HG02798 (cell line): ENCODE measurements around the gene SNX12.

Experiments used
- ATAC-seq: cut with Tn5 transposase; IDR thresholded peaks from one replicate; pipeline ENCODE4 v1.9.1; 2021; ENCODE audit warnings: mild to moderate bottlenecking; ENCODE audit not compliant: unreplicated experiment, poor library complexity

Gene SNX12

DNA sequence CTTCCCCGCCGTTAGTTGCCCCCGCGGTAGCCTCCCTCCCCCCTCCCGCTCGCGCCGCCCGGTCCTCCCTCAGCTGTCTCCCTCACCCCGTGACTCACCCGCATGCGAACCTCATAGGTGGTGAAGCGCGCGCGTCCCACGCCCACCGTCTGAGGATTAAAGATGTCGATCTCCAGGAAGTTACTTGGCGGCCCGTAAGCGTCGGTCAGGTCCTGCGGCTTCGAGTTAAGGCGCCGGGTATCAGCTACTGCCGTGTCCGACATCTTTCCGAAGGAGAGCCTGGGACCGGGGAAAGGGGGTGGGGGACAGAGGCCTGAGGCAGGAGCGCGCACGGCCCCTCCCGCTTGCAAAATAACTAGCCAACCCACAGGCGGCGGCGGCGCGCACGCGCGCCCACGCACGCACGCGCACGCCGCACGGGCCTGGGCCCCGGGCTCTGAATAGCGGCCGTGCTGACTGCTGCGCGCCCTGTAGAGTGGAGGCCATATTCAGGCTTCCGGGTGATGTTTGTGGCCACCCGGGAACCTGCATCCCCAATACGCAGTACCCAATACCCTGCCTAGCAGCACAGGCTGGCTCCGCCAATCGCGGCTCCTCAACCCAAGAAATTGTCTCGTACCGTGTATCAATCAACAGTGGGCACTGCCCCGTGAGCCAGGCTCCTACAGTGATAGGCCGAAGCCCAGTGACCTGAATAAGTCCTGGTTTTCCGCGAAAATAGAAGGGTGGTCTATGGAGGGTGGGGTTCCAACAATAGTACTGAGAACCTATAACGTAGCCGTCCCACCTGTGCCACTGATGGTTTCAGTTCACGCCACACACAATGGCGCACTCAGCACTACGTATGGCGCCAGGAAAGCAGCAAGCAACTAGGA, at the start of gene SNX12:
Gene SNX12, minus strand, starts transcription at position 291 of the 875 bp plus-strand sequence. Its CDS starts 28 bp downstream, at position 263.
- peak; percentile 97 for ATAC-seq

DNA sequence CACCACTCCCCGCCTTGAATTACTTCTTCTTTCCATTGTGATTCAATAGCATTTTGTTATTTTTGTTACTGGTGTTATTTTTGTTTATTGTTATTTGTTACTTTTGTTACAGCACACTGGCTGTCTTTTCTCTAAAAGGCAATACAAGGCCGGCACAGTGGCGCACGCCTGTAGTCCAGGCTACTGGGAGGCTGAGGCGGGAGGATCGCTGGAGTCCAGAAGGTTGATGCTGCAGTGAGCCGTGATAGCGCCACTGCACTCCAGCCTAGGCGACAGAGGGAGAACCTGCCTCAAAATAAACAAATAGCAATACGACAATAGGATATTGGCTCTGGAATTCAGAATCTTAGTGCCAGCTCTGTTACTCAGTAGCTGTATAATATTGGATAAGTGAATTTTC, 49.2 kb upstream of the SNX12 start:
- ATAC-seq, result no peak

DNA sequence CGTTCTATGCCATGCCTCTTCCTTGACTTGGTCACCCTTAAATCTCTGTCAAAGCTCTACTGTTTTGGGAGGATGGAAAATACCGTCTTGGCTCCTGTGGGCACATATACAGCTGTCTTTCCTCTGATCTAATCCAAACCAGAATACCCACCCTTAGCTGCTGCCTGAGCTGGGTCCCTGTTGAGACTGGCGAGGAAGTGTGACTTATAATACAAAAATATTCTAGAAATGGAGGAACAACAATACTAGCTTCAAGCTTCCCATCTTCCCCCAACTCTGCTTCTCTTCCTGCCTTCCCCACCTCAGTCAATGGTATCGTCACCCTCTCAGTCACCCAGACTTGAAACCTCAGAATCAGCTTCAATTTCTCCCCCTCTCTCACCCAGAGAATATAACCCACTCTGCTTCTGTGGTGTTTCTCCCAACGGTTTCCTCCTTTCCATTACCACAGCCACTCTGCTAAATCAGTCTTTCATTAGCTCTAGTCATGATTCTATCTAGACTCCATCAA, 43.8 kb upstream of the SNX12 start:
- peak; percentile 13 for ATAC-seq

DNA sequence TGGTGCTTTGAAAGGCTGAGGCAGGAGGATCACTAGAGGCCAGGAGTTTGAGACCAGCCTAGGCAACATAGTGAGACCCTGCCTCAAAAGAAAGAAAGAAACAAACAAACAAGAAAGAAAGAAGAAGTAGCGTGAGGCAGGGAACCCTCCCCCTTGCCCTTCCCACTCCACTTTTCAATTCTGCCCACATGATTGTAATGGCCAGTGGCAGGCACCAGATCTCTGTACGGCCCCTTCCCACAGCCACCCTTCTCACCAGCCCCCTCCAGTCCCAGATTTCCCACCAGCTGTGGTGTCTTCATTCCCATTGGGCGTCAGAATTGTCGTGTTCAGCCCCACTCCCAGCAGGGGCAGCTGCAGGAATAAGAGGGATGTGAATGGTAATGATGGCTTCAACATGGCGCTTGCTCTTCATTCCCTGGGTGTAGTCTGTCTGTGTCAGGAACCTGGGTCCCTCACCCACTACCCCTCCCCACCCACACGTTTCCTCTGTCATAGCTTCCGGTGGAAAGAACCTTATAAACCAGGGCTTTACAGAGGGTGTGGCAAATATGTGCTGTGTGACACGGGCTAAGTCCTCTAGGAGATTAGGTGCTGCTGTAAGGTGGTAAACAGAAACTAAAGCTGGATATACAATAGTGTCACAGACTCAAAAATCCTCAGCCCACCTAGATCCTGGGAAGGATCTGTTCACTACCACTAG, 43.2 kb upstream of the SNX12 start, which contains the start of gene IL2RG:
Gene IL2RG, minus strand, starts transcription at position 437 of the 703 bp plus-strand sequence. Its CDS starts 38 bp downstream, at position 399.
- ATAC-seq, result peak; percentile 95

DNA sequence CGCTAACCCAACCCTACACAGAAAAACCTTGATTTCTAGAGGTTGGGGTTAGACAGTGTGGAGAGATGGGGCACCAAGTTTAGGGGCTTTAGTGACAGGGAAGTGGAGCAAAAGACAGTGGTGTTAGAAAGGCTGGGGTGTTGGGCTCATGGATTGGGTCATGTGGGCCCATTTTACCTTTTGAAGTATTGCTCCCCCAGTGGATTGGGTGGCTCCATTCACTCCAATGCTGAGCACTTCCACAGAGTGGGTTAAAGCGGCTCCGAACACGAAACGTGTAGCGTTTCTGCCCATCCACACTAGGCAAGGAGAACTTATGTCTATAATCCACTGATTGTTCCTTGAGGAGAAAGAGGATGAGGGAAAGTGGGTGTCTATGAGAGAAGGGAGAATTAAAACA, 40.9 kb upstream of the SNX12 start:
- ATAC-seq, result no peak

DNA sequence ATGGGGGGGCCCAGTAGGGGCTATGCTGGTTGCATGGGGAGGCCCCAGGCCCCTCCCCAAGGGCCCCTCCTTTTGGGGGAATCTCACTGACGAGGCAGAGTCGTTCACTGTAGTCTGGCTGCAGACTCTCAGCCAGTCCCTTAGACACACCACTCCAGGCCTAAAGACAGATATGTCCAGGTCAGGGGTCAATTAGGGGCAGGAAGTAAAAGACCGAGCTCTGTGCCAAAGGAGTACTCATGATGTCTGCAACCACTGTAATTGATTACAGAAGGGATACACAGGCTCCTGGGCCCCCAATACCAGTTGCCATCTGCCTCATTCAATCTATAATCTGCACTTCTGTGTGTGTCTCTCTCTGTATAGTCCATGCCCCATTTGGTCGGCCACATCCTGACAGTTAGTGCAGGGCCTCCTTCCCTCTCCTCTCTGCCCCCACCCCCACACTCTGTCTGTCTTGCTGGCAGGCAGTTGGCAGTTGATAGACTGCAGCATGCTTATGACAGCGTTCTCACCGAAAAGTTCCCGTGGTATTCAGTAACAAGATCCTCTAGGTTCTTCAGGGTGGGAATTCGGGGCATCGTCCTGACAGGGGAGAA, 39.7 kb upstream of the SNX12 start:
- no peak for ATAC-seq

DNA sequence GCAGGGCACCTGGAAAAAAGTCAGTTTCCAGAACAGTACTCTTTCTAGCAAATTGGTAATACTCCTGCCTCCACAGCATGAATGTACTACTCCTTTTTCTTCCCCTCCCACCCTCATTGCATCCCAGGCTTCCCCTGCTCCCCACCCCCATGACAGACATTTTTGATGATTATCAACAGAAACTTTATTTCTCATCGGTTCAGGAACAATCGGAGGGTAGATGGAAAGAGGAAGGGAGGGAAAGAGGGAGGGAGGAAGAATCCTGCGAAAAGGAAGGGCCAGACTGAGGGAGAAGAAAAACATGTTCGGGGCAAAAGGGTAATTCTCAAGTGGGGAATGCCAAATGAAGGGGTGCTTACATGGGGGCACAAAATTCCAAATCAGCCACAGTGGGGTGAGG, 39.1 kb upstream of the SNX12 start:
- no peak for ATAC-seq

DNA sequence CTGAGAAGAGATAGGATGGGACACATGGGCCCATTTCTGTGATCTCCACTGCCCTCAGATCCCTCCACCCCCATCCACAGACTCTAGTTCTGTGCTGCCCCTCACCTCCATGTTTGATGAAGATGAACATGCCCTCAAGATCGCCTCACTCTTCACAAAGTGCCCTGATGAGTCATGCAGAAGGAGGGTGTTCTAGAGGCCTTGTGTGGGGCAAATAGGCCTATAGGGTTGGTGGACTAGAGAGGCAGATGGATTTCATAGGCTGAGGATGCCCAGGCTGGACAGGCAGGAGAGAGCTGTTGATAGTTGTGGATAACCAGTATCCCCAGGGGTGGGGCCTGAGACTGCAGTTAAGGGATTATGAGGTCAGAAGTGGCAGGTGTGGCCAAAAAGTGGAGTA, 38.3 kb upstream of the SNX12 start, which contains the start of gene CXorf65:
Gene CXorf65, minus strand, starts transcription at position 314 of the 400 bp plus-strand sequence. Its CDS starts 184 bp downstream, at position 130.
- no peak for ATAC-seq

DNA sequence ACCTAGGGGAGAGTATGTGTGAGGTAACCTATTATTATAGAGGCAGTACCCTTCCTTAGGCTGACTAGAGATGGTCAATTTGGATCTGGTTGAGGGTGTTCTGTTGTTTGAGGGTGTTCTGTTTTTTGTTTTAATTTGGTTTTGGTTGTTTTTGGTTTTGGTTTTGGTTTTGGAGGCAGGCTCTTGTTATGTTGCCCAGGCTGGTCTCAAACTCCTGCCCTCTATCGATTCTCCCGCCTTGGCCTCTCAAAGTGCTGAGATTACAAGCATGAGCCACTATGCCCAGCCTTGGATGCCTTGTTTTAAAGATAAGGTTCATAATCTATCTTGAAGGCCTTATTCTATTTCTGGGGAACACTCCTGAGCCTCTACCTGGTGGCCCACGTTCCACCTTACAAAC, 37.5 kb upstream of the SNX12 start:
- no peak for ATAC-seq

DNA sequence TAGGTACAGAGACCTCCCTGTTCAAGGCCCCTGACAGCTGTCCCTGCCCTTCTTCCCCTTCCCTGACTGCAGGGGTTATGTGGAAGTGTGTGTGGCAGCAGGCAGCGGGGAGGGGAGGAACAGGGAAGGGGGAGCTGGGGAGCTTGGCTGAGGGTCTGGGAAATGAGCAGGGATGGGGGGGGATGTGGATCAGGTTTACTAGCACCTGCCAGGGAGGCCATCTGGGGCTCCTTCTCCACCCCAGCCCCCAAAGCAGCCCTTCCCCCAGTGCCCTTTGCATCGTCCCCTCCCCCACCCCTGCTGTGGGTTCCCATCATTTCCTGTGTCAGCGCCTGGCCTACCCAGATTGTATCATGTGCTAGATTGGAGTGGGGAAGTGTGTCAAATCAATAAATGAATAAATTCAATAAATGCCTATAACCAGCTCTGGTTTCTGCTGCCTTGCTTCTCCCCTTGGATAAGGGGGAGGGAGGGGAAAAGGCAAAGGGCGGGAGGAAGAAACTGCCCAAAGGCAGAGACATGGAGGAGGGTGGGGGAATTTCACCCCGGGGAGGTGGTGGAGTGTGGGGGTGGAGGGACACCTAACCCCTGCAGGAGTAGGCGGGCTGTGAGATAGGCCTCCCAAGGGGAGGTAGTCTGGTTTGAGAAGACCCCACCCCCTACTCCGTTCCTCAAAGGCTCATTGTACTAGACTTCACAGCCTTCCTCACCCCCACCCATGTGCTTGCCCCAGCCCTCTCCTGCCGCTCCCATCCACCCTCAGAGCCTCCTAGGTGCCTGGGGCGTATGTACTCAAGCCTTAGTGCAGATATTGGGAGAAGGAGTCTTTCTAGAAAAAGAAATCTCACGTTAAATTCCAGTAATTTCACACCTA, 35.2 kb upstream of the SNX12 start:
- no peak for ATAC-seq

DNA sequence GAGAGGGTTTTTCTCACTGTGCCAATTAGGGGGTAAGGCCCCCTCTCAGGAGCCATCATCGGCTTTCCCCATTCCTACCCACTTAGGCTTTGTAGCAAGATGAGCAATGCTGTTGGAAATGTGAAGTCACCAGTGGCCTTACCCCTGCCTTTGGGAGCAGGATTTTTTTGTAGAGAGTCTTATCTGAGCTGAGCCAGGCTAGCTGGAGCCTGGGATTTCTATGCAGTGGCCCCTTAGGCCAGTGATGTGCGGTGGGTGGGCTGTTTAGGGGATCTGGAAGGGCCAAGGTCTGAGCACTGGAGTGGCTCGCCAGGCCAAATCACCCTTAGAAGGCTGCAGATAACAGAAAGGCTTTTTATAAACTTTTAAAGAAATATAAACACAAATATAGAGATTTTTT, 34.2 kb upstream of the SNX12 start:
- ATAC-seq, result no peak

DNA sequence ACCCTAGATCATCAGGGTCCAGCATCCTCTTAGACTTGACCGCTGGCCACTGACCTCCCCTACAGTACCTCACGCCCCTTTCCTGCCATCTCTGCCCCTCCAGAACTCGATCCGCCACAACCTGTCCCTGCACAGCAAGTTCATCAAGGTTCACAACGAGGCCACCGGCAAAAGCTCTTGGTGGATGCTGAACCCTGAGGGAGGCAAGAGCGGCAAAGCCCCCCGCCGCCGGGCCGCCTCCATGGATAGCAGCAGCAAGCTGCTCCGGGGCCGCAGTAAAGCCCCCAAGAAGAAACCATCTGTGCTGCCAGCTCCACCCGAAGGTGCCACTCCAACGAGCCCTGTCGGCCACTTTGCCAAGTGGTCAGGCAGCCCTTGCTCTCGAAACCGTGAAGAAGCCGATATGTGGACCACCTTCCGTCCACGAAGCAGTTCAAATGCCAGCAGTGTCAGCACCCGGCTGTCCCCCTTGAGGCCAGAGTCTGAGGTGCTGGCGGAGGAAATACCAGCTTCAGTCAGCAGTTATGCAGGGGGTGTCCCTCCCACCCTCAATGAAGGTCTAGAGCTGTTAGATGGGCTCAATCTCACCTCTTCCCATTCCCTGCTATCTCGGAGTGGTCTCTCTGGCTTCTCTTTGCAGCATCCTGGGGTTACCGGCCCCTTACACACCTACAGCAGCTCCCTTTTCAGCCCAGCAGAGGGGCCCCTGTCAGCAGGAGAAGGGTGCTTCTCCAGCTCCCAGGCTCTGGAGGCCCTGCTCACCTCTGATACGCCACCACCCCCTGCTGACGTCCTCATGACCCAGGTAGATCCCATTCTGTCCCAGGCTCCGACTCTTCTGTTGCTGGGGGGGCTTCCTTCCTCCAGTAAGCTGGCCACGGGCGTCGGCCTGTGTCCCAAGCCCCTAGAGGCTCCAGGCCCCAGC, 32.7 kb upstream of the SNX12 start:
- ATAC-seq, result no peak

DNA sequence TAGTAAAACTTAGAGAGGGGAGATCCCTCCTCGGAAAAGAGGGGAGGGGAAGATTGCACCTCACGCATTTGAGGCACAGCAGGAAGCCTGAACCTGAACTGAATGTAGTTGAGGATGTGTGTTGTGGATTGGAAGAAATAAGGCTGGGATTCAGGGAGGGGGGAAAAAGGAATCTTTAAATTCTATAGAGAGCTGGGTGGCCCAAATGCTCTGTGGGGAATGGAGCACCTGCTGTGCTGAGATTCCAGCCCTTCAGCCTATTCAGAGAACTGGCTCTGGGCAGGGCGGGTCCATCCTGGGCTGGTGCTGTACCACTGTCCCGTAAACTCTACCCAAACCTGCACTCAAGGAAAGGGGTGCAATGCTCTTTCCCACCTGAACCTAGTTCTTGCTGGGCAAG, 31.6 kb upstream of the SNX12 start:
- ATAC-seq, result no peak

DNA sequence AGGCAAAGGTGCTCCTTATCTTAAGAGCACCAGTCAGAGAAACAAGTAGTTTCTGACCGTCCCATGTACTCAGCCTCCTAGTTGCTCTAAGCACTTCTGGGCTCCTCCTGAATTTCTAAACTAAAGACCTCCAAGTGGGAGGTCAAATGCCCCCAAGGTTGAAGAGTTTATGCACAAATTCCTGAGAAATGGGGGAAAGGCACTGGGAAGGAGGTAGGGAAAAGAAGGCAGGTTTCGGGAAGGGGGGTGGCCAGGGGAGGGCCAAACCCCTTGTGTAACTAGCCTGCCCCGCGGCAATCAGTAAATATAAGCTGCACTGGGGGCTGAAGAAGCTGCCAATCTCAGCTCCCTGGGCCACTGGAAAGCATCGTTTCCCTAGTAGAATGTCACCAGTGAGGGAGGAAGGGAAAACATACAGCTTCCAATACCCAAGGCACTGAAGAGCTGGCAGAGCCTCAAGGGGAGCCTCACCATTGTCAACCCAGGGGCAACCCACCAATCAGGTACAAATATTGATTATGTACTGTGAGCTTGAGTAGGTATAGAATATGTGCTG, 30.9 kb upstream of the SNX12 start:
- ATAC-seq, result no peak

DNA sequence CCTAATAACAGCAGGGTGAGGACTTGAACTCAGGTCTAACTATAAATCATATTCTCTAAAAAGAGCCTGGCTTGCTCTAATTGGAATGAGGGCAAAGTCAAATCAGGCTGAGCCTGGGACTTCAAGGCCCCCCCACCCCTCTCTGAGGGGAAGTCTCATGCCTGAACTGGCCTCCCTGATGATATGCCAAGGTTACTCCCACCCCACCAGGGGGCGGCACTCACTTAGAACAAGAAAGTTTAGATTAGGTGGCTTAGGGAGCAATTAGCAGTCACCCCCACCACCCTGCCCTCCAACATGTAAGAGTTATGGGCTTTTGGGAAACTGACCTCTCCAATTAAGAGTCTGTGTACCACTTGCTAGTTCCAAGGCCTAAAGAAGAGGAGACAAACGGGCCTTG, 30.2 kb upstream of the SNX12 start:
- ATAC-seq, result no peak

DNA sequence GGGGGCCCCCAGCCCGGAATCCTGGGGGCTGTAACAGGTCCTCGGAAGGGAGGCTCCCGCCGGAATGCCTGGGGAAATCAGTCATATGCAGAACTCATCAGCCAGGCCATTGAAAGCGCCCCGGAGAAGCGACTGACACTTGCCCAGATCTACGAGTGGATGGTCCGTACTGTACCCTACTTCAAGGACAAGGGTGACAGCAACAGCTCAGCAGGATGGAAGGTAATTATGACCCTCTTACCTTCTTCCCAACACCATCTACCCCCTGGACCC, 28.6 kb upstream of the SNX12 start:
- ATAC-seq, result no peak

DNA sequence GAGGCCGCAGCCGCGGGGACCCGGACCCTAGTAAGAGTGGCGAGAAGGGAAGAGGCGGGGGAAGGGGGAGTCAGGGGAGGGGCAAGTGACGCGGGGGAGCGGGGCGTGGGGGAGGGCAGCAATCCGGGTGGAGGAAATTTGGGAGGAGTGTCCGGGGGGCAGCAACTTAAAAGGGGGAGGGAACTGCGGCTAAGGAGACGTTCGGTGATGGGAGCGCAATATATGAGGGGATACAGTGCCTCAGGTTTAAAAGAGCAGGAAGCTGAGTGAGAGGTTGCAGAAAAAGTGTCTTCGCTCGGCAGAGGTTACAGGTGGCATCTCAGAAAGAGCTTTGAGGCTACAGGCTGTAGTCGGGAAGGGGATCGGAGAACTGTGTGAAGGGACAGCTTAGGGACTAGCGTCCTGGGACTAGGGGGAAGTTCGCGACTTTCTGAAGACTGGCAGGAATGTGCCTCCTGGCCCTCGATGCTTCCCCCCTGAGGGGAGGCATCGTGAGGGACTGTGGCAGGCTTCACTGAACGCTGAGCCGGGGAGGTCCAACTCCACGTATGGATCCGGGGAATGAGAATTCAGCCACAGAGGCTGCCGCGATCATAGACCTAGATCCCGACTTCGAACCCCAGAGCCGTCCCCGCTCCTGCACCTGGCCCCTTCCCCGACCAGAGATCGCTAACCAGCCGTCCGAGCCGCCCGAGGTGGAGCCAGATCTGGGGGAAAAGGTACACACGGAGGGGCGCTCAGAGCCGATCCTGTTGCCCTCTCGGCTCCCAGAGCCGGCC, 28.0 kb upstream of the SNX12 start:
- ATAC-seq, result peak; percentile 22

DNA sequence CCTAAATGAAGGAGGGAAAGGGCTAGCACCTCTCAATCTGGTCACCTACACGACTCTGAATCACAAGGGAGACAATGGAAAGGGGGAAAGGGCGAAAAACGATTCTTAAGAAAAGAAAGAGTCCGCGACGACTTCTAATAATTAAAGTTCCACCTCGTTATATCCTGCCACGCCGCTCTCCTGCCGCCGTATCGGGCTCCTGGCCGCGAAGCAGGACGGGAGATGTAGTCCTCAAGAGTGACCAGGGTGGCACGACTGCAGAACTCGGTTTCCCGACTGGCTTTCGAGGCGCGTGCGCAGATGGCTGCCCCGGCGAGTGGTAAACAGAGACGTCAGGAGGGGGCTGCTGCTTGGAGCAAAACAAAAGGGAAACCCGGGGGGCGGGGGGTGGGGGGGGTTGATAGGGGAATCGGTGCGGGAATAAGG, 27.4 kb upstream of the SNX12 start, which contains the start of gene FOXO4:
Gene FOXO4, plus strand, starts transcription at position 297 of the 426 bp plus-strand sequence. CDS start 678 bp downstream, outside the sequence.
- peak; percentile 94 for ATAC-seq
